AG04450 (cell line): ENCODE data around the gene TMEM184C. TPM values are rescaled to one million over a fixed set of nuclear protein-coding genes. Genes with fewer than 3 reads are reported as not detected.

ENCODE experiments used
- CTCF ChIA-PET: fragments of 300-600, 350-600 bp; formaldehyde crosslinking; extraction: SDS; loops from one replicate; lab custom pipeline; 2022; ENCODE audit warnings: antibody characterized with exemption, inconsistent platforms; lab: Charles Lee
- POLR2A ChIA-PET: fragments of 350-600 bp; formaldehyde crosslinking; extraction: SDS; loops from one replicate; lab custom pipeline; 2021; ENCODE audit warnings: antibody characterized with exemption, inconsistent platforms; lab: Yijun Ruan, JAX
- DNase-seq: peaks from one replicate; pipeline ENCODE4 v3.0.0-alpha.2; 2011; ENCODE audit warnings: low read depth, low spot score
- H3K27ac ChIP-seq: one replicate; pipeline ENCODE4 v1.5.1; 2012; ENCODE audit warnings: low read depth, low read length, control low read depth
- H3K27me3 ChIP-seq: one replicate; pipeline ENCODE4 v1.6.0; 2012; ENCODE audit warnings: low read length; ENCODE audit not compliant: control insufficient read depth, insufficient read depth
- H3K4me3 ChIP-seq: 2 replicates; pipeline ENCODE4 v1.5.1; 2011; ENCODE audit warnings: mild to moderate bottlenecking, low read depth, low read length, control low read depth
- H3K9me3 ChIP-seq: 2 replicates; pipeline ENCODE4 v1.5.1; 2012; ENCODE audit warnings: low read length; ENCODE audit not compliant: control insufficient read depth, insufficient read depth
- CTCF ChIP-seq: IDR thresholded peaks from 2 replicates; pipeline ENCODE4 v1.5.1; 2011; ENCODE audit warnings: low read depth, low read length, control low read depth, inconsistent platforms
- polyA plus RNA-seq: library from polyadenylated mRNA; depleted of rRNA; stranded (reverse); fragments of >200 nt; gene quantifications from 2 replicates; pipeline ENCODE4 v1.2.3, GENCODE V29; 2011; rRNA removed

TMEM184C gene
- polyA plus RNA-seq, 1 experiment: 40.6 TPM

- H3K27me3 ChIP-seq: no peaks in the 10 kb centered on the region
- H3K27ac ChIP-seq: no peak overlapping the region
- peaks cover 3% of the 10 kb centered on the region; the same call in 1 of the 2 replicates for H3K9me3 ChIP-seq
- TF ChIP-seq CTCF: no peak
- DNase-seq: no peak
- ChIA-PET POLR2A (no interaction called here), CTCF (interaction anchor here (0.7 to 6.5 kb wide), 5 partner anchors 9 to 583 kb away, joined by 3 to 123 read pairs (median 6); no protein-coding TSS in a partner anchor)
- no peak overlapping the region for H3K4me3 ChIP-seq
Measured at GRCh38 chr4:147709999-147710398, 92.8 kb downstream of the TMEM184C start.

GRCh38 chr4:147714575-147715401 lies 97.6 kb downstream of the TMEM184C start:
- ChIA-PET CTCF (interaction anchor here (3.7 kb wide), 1 partner anchor 151 kb away, joined by 74 read pairs; no protein-coding TSS in a partner anchor), POLR2A (interaction anchor here (1.4 to 2.2 kb wide), 2 partner anchors 17 to 27 kb away, joined by 5 to 9 read pairs; partner anchors contain the start of gene ARHGAP10)
- H3K27me3 ChIP-seq: no peaks in the 10 kb centered on the region
- peak; percentile 60 for DNase-seq
- no peak for TF ChIP-seq CTCF
- H3K4me3 ChIP-seq: no peak overlapping the region
- peaks cover 3% of the 10 kb centered on the region; the same call in 1 of the 2 replicates for H3K9me3 ChIP-seq
- no peak overlapping the region for H3K27ac ChIP-seq

GRCh38 chr4:147717878-147718277 lies 100.7 kb downstream of the TMEM184C start:
- Histone ChIP-seq H3K27me3 (no peaks in the 10 kb centered on the region), H3K9me3 (no peaks in the 10 kb centered on the region), H3K4me3 (no peak overlapping the region), H3K27ac (no peak overlapping the region)
- ChIA-PET POLR2A (no interaction called here), CTCF (interaction anchor here (0.7 to 2.1 kb wide), 2 partner anchors 10 to 149 kb away, joined by 3 to 11 read pairs; no protein-coding TSS in a partner anchor)
- no peak for DNase-seq
- no peak for TF ChIP-seq CTCF

Other genes starting within 250 kb of the TMEM184C start
- gene EDNRA, start 136.3 kb upstream of the TMEM184C start, polyA plus RNA-seq: 28.4 and 38.4 TPM in 2 replicates
- 9.4 and 12.4 TPM in 2 replicates for gene PRMT9, start 66.8 kb downstream of the TMEM184C start, polyA plus RNA-seq
- 29.3 and 31.1 TPM in 2 replicates for gene ARHGAP10, start 114.7 kb downstream of the TMEM184C start, polyA plus RNA-seq